Tibial nerve (tissue), 4 donors: Measurements from ENCODE around the gene S100A13.

Experiments
- EP300 ChIP-seq, 2 donors: sonication (generic); formaldehyde crosslinking; IDR thresholded peaks; one replicate each; pipeline ENCODE4 v1.6.1; 2017; ENCODE audit warnings: antibody characterized with exemption in 2 of 2, mild to moderate bottlenecking in 1 of 2
- POLR2A ChIP-seq, 2 donors: fragments of 450-650 bp; IDR thresholded peaks; one replicate each; pipeline ENCODE4 v1.6.1; 2017; ENCODE audit warnings: antibody characterized with exemption in 2 of 2, mild to moderate bottlenecking in 2 of 2, moderate library complexity in 2 of 2
- TF ChIP-seq, protein P1 (sequence below), 5 experiments: fragments of 200-600 bp in 3 of 5; fragments of 450-650 bp in 2 of 5; sonication (generic) in 3 of 5; IDR thresholded peaks; one replicate each; pipeline ENCODE4 v1.5.1; 2016 to 2019; ENCODE audit warnings: antibody characterized with exemption in 5 of 5, mild to moderate bottlenecking in 3 of 5, moderate library complexity in 2 of 5

DNA sequence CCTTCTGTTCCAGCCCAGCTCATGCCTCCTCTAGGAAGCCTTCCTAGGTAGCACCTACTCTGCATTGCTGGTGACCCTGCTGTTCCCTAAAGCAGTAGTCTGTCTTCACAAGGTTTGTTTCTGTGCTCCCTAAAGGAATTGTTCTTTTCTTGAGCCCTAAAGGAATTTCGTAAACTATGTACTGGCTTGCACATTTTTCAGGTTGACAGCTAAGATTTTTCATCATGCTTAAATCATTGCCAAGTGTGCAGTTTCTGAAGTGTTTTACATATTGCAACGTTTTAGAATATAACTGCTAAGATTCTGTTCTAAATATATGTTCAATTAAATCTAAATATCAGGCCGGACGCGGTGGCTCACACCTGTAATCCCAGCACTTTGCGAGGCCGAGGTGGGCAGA is 27.5 kb downstream of the S100A13 start:
- TF ChIP-seq, protein P1, sequence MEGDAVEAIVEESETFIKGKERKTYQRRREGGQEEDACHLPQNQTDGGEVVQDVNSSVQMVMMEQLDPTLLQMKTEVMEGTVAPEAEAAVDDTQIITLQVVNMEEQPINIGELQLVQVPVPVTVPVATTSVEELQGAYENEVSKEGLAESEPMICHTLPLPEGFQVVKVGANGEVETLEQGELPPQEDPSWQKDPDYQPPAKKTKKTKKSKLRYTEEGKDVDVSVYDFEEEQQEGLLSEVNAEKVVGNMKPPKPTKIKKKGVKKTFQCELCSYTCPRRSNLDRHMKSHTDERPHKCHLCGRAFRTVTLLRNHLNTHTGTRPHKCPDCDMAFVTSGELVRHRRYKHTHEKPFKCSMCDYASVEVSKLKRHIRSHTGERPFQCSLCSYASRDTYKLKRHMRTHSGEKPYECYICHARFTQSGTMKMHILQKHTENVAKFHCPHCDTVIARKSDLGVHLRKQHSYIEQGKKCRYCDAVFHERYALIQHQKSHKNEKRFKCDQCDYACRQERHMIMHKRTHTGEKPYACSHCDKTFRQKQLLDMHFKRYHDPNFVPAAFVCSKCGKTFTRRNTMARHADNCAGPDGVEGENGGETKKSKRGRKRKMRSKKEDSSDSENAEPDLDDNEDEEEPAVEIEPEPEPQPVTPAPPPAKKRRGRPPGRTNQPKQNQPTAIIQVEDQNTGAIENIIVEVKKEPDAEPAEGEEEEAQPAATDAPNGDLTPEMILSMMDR (IDR thresholded peaks at IDR 0.05) = no peak
- TF ChIP-seq POLR2A (IDR thresholded peaks at IDR 0.05) (no peak), EP300 (IDR thresholded peaks at IDR 0.05) (no peak)
